Esophagus squamous epithelium (tissue), 5 donors: Measurements from ENCODE around the gene SAMD1. TPM values are rescaled to one million over a fixed set of nuclear protein-coding genes. Genes with fewer than 3 reads are reported as not detected.

ENCODE experiments used
- DNase-seq: peaks from one replicate; lab custom pipeline; 2025; lab: John Stamatoyannopoulos, UW
- H3K27ac ChIP-seq, 4 donors: fragments of 200-600 bp; sonication (generic); one replicate each; pipeline ENCODE4 v1.5.1; 2016 to 2019; ENCODE audit warnings: mild to moderate bottlenecking in 1 of 4
- H3K27me3 ChIP-seq, 4 donors: fragments of 200-600 bp; sonication (generic); 1 replicate in 3 of 4; 2 replicates in 1 of 4; pipeline versions ENCODE4 v1.5.1 to v1.6.0; 2017 to 2021; ENCODE audit warnings: antibody characterized with exemption in 1 of 4
- H3K36me3 ChIP-seq, 3 donors: fragments of 200-600 bp; sonication (generic); one replicate each; pipeline ENCODE4 v1.5.1; 2016 to 2019
- H3K4me1 ChIP-seq, 3 donors: fragments of 200-600 bp; sonication (generic); one replicate each; pipeline ENCODE4 v1.5.1; 2017 to 2019
- H3K4me3 ChIP-seq, 4 donors: fragments of 200-600 bp; sonication (generic); 1 replicate in 3 of 4; 2 replicates in 1 of 4; pipeline ENCODE4 v1.5.1; 2016 to 2019; ENCODE audit warnings: mild to moderate bottlenecking in 2 of 4, moderate library complexity in 1 of 4
- H3K9me3 ChIP-seq, 3 donors: fragments of 200-600 bp; sonication (generic); one replicate each; pipeline ENCODE4 v1.5.1; 2016 to 2019
- CTCF ChIP-seq, 6 experiments: fragments of 450-650 bp in 4 of 6; fragments of 200-600 bp in 2 of 6; sonication (generic) in 2 of 6; IDR thresholded peaks; one replicate each; pipeline ENCODE4 v1.5.1; 2016 to 2019; ENCODE audit warnings: antibody characterized with exemption in 6 of 6, mild to moderate bottlenecking in 4 of 6, moderate library complexity in 4 of 6
- POLR2A ChIP-seq, 4 donors: fragments of 450-650 bp; IDR thresholded peaks; one replicate each; pipeline ENCODE4 v1.6.1; 2017; ENCODE audit warnings: antibody characterized with exemption in 4 of 4, mild to moderate bottlenecking in 4 of 4, moderate library complexity in 3 of 4
- WGBS, 2 donors: methylation state at CpG; one replicate each; pipeline ENCODE4 v1.1.5; 2018; 5-methylcytosine and 5-hydroxymethylcytosine counted together
- intact Hi-C: fragments of 100-400 bp; cut with DNase I; formaldehyde crosslinking; loops from one replicate; pipeline ENCODE4 v1.15.0; 2022
- total RNA-seq, 4 donors: library from RNA; depleted of rRNA; stranded (reverse); fragments of >200 nt; gene quantifications; one replicate each; pipeline ENCODE4 v1.1.0, GENCODE V29; 2016
- donor health status: DM: yes; HTN: yes; CAD: no.

SAMD1 gene
- total RNA-seq, 4 donors from 2014 or later: 16.8 to 32.2 (median 27.1) TPM

DNA sequence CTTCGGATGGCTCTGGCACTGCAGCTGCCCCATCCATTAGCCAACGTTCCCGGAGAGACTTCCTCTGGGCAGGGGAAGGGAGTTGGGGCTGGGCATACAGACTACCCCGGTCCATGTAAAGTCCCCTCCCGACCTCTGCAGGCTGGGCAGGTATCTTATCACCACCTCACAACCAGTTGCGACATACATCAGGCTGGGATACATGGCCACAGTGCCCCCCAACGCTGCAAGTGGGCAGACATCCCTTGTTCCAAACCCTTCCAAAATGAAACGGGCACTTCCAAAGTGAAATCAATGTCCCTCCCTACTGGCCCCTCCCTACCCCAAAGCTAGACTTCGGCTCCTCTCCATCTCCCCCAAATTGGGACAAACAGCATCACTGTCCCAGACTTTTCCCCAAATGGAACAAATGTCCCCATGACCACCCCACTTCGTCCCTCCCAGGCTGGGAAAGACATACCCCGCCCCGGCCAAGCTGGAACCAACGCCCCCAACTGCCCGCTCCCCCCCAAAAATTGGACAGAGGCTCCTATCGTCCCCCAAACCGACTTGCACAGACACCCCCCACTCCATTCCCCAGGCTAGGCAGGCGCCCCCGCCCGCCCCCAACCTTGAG, 33.7 kb downstream of the SAMD1 start:
- intact Hi-C loops: no loop called here
- Histone ChIP-seq H3K27me3 (peaks cover 0 to 56% (median 6%) of the 10 kb centered on the region in 4 donors), H3K9me3 (no peaks in the 10 kb centered on the region), H3K4me1 (peaks cover 8 to 27% (median 9%) of the 10 kb centered on the region in 3 donors), H3K4me3 (peak overlapping the region in 3 of 4 donors; percentile 25 to 64 (median 42)), H3K36me3 (peaks cover 0 to 7% (median 0%) of the 10 kb centered on the region in 3 donors), H3K27ac (peak overlapping the region in 1 of 4 donors; percentile 25)
- WGBS, 2 donors: 17 to 45% methylated on average over 7 to 9 of the region's 19 CpGs
- TF ChIP-seq POLR2A (IDR thresholded peaks at IDR 0.05) (no peak), CTCF (IDR thresholded peaks at IDR 0.05) (no peak)
- no peak for DNase-seq

DNA sequence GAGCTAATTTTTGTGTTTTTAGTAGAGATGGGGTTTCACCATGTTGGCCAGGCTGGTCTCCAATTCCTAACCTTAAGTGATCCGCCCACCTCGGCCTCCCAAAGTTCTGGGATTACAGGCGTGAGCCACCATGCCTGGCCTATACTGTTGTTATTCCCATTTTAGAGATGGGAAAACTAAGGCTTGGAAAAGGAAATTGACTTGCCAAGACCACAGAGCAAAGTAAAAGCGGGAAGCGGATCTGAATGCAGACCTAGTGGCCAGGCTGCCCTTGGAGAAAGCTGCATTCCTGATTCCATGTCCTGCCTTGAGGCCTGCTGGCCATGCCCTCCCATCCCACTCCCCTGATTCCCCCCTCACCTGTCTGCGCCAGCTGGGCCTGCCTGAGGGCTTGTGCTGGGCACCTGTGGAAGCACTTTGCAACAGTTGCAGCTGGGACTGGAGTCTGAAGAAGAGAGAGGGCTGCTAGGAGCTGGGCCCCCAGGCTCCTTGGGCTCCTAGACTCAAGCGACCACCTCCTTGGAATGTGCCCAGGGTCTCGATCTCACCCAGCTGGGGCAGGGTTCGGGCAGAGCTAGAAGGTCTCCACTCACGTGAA, 34.4 kb downstream of the SAMD1 start:
- H3K4me1 ChIP-seq: peaks cover 6 to 24% (median 8%) of the 10 kb centered on the region in 3 donors
- intact Hi-C loops: no loop called here
- no peak overlapping the region for H3K4me3 ChIP-seq
- TF ChIP-seq CTCF (IDR thresholded peaks at IDR 0.05): no peak
- TF ChIP-seq POLR2A (IDR thresholded peaks at IDR 0.05): no peak
- H3K9me3 ChIP-seq: no peaks in the 10 kb centered on the region
- no peak overlapping the region for H3K27ac ChIP-seq
- H3K36me3 ChIP-seq: peaks cover 0 to 10% (median 0%) of the 10 kb centered on the region in 3 donors
- H3K27me3 ChIP-seq: peaks cover 0 to 49% (median 6%) of the 10 kb centered on the region in 4 donors
- no peak for DNase-seq
- 91 to 97% methylated on average over 4 to 7 of the region's 10 CpGs for WGBS, 2 donors

- Histone ChIP-seq H3K27me3 (peaks cover 0 to 42% (median 6%) of the 10 kb centered on the region in 4 donors), H3K27ac (no peak overlapping the region), H3K36me3 (peaks cover 0 to 18% (median 0%) of the 10 kb centered on the region in 3 donors), H3K9me3 (no peaks in the 10 kb centered on the region), H3K4me3 (no peak overlapping the region), H3K4me1 (peaks cover 6 to 24% (median 8%) of the 10 kb centered on the region in 3 donors)
- no peak for DNase-seq
- intact Hi-C loops: no loop called here
- WGBS, 2 donors: 81 to 92% methylated on average over 3 of the region's 3 CpGs
- TF ChIP-seq POLR2A (IDR thresholded peaks at IDR 0.05): no peak
- no peak for TF ChIP-seq CTCF (IDR thresholded peaks at IDR 0.05)
These were observed 35.2 kb downstream of the SAMD1 start for GRCh38 chr19:14055396-14055795.

DNA sequence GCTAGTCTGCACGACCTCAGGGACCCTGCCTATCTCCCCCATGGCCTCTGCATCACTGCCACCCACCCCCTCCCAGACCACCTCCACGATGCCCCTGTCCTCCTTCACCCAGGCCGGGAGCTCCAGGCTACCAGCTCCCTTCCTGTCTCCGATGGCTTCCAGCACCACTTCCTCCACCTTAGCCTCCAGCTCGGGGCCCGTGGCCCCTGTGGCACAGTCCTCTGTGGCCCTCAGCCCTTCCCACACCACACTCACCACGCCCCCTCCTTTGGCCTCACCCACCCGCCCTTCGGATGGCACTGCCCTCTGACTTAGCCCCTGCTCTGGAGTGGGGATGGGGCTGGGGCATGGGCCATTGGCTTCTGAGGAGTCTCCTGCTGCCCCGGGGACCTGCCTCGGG, 35.8 kb downstream of the SAMD1 start:
- Histone ChIP-seq H3K36me3 (peaks cover 0 to 20% (median 0%) of the 10 kb centered on the region in 3 donors), H3K27ac (no peak overlapping the region), H3K4me1 (peaks cover 6 to 24% (median 8%) of the 10 kb centered on the region in 3 donors), H3K9me3 (no peaks in the 10 kb centered on the region), H3K4me3 (no peak overlapping the region), H3K27me3 (peaks cover 0 to 35% (median 6%) of the 10 kb centered on the region in 4 donors)
- TF ChIP-seq CTCF (IDR thresholded peaks at IDR 0.05) (no peak), POLR2A (IDR thresholded peaks at IDR 0.05) (no peak)
- DNase-seq: no peak
- intact Hi-C loops: no loop called here
- 69% methylated on average over 9 of the region's 11 CpGs; no CpG with 5 or more reads in 1 of the 2 donors for WGBS, 2 donors

- Histone ChIP-seq H3K36me3 (peaks cover 0 to 20% (median 0%) of the 10 kb centered on the region in 3 donors), H3K4me3 (no peak overlapping the region), H3K27me3 (peaks cover 0 to 29% (median 4%) of the 10 kb centered on the region in 4 donors), H3K27ac (no peak overlapping the region), H3K9me3 (no peaks in the 10 kb centered on the region), H3K4me1 (peaks cover 6 to 22% (median 8%) of the 10 kb centered on the region in 3 donors)
- TF ChIP-seq CTCF (IDR thresholded peaks at IDR 0.05): no peak
- no peak for TF ChIP-seq POLR2A (IDR thresholded peaks at IDR 0.05)
- DNase-seq: no peak
- intact Hi-C loops: no loop called here
- WGBS, 2 donors: 81 to 87% methylated on average over 6 of the region's 6 CpGs
These were observed 36.5 kb downstream of the SAMD1 start for GRCh38 chr19:14054099-14054498.
